CD4-positive, alpha-beta T cell treated with Interleukin-17A for 1 hour (primary cell): ENCODE results near the gene PACSIN2.
"Not testable (repeated sequence)": the region's sequence is repeated elsewhere in the genome, so short reads cannot be mapped to it uniquely, and the experiment has no call there.

Experiments used
- DNase-seq: peaks from one replicate; pipeline ENCODE4 v3.0.0-alpha.2; 2020

The PACSIN2 gene

DNA sequence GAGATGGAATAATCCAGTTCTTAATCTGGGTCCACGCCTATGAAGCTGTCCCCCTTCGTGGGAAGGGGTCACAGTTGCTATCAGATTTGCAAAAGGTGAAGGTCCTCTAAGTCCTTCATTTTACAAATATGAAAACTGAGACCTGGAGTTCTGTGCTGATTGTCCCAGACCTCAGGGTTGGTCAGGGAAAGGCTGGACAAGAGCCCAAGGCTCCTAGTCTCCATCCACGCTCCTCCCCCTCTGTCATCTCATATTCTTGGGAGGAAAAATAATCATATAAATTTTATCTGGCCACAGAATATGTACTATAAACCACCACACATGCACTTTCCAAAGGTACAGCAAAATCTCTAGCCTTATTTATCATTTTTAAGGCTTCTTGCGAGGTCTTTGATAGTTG, 5.5 kb downstream of the PACSIN2 start:
- no peak for DNase-seq

DNA sequence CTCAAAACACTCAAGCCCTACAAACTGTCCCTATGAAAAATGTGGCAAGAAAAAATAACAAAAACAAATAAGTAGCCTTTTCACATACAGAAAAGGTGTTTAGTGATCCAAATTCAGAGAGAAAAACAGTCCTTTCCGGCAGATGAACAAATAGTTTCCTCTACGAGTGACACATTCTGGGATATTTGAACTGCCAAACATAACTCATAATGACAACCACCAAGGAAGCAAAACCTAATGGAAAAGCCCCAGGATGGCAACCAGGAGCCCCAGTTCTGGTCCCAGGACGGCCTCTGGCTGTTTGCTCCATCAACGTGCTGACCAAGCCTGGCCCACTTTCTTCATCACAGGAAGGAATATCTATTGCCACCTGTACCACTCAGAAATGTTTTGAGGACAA, 6.0 kb downstream of the PACSIN2 start:
- no peak for DNase-seq

DNA sequence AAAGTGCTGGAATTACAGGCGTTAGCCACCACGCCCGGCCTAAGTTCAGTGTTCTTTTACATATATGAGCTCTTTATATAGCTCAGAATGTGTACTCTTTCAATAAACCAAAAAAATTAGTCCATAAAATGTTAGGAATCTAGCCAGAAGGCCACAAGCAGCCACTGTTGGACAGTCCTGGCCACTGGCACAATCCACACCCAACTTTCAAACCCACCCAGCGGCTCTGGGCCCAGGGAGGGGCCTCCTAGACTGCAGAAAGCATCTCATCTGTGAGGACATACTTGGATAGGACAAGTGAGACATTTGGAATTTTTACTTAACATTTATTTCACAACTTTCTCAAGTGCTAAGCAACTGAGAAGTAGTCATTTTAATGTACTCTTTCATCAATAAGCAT, 6.4 kb downstream of the PACSIN2 start:
- DNase-seq = no peak

DNA sequence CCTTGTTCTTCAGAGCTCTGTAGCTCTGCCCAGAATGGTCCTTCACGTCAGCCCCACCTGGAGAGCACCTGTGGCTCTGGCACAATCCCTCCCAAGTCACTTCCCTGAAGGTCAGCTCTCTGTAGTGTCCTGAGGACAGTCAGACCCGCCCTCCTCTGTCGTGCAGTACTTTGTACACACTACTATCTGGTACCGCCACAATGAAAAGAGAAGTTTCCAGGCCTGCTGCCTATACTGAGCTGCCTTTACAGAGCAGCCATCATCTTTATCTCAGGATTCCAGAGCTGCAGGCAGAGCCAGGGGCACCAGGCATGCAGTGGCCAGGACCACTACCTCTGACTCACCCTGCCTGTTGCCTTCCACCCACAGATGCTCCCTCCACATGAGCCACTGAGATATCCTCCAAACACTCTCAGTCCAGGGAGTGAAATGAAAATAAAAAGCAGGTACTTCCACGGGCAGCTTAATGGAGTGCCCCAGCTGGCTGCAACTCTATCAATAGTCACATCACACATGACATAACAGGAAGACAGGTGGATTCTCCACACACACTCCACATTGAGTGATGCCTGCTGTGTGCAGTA, 7.3 kb downstream of the PACSIN2 start:
- DNase-seq = no peak

DNA sequence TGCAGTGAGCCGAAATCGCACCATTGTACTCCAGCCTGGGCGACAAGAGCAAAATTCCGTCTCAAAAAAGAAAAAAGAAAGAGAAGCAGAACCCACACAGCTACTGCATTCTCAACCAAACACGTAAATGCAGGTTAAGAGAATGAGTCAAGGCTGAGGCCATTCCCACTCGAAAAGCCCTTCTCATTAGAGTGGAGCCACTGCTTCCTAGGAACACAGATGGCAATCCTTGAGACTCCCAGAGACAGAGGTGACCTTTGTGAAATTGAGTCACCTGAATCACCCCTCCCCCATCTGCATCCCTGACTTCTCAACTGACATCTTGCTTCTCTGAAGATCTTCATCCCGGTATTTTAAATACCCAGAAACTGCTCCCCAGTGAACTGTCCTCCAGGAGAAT, 8.2 kb downstream of the PACSIN2 start:
- no peak for DNase-seq

DNA sequence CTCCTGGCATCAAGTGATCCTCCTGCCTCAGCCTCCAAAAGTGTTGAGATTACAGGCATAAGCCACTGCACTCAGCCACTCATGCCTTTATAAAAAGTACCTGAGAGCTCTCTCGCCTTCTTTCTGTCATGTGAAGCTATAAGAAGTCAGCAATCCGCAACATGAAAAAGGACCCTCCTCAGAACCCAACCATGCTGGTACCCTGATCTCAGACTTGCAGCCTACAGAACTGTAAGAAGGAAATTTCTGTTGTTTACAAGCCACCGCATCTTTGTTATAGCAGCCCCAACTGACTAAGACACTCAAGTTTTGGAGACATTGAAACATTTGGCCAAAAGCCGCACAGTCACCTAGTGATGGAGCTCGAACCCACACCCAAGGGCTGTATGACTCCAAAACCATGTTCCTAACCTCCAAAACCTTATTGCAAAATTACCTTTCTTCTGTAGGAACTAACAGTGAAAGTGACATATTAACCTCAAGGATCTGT, 8.9 kb downstream of the PACSIN2 start:
- no peak for DNase-seq

DNA sequence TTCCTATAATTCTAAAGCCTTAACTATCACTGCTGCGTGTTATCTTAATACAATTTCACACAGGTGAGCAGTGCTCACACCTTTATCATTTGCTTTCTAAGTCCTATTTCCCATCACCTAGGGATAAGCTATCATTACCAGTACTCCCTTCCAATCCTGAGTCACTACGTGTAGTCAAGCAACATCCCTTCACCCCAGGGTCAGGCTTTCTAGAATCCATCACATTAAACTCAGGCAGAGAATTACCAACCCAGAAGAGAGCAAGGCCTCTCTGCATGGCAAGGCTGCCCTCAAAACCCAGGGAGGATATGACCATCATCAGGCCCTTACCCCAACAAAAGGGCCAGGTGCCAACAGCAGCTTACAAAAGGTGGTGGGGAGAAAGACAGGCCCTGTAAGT, 9.8 kb downstream of the PACSIN2 start:
- no peak for DNase-seq

DNA sequence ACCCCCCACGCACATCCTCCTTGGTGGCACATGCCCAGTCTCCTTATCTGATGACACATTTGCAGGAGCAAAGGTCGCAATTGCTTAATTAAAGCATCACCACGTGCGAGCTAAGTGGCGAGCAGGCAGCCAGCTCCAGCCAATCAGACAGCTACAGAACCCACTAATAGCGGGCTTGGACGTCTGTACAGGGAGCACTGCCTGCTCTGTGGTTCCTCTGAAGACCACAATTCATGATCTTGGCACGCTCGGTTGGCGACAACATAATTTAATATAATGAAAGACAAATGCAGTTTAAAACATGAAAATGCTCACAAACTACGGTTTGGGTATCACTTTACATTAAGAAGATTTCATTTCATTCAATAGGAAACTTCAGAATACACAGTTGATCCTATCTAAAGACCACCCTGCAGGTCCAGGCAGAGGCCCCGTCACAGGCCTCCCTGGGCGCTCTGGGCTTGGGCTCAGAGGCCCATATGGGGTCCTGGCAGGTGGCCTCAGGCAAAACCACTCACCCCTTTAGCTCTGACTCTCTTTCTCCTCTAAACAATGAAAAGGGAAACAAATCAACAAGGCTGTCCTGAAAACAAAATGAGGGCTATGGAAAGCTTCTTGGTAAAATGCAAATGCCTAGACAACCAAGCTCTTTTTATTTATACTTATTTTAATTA, 10.4 kb downstream of the PACSIN2 start:
- no peak for DNase-seq

DNA sequence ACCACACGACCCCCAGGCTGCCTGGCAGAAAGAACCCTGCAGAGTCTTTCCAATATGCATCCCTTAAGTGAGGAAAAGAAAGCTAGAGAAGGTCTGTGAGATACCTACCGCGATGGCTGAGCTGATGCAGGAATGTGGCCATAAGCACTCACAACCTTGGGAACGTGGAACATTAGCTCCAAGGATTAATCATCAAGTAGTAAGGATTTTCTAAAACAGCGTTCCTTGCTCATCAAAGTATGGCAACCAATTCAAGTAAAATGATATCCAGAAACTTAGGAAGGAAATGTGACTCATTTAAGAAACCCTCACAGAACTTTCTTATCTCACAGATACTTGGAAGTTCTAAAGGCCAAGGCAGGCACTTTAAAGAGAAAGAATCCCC, 12.8 kb downstream of the PACSIN2 start:
- DNase-seq = no peak

DNA sequence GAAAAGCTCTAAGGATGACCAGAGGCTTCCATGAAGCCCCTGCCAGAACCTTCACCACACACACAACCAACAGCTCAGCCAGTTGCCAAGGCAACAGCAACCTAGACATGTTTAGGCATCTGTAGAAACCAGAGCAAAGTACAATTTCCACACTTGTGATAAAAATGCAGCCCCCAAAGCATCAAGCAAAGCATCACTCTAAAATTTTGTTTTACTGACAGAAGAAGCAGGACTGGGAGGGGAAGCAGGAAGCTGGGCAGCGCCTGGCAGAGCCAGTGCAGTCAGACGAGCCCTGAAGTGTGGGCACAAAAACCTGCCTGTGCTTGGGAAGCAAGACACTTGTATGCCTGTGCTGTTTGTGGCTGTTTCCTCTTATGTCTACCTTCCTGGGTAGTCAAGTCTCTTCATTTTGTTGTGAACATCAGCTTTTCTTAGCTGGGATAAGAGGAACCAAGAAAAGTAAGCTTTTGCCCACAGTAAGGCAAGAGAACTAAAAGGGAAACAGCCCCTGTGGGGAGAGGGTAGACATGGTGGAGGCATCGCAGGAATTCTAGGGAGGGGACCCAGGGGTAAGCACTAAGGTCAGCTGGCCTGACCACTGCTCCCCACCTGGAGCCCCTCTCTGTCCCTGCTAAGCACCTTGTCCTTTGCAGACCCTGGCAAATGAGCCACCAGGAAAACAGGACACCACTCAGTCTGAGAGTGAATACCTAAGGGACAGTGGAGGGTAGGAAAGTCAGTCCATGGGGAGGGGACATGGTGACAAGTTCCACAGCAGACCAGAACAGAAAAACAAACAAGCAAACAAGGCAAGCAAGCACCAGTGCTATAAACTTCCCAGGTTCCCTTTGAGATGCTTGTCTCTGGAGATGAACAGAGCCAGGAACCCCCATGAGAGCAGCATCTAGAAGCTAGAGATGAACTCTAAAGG, 13.4 kb downstream of the PACSIN2 start:
- no peak for DNase-seq

DNA sequence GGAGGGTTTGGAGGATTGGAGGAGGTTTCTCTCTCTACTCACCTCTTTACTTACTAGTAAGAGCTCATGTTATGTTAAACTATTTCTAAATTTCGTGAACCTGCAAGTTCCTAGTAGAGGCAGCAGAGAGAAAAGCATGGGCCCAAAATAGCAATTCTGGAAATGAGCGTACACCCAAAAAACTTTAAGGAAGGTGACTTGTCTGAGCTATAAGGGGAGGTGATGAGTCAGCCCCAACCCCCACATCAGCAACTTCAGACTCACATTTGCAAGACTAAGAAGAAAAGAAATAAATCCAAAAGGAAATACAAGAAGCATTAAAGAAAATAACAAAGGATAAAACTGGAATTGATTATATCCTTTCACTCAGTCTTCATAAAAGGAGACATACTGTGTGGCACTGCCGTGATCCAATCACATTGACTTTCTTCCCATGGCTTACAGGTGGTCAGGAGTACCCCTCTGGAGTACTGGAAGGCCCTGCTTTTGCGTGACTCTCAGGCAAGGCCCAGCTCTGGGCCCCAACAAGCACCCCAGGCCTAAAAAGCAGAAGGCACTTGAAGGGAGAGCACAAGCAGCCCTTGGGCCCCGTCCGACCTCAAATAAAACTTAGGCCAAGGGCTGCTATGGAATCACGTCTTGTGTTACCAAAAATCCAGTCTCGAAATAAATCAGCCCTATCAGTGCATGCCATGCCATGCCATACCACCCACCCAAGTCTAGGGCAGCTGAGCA, 14.3 kb downstream of the PACSIN2 start:
- DNase-seq = no peak

DNA sequence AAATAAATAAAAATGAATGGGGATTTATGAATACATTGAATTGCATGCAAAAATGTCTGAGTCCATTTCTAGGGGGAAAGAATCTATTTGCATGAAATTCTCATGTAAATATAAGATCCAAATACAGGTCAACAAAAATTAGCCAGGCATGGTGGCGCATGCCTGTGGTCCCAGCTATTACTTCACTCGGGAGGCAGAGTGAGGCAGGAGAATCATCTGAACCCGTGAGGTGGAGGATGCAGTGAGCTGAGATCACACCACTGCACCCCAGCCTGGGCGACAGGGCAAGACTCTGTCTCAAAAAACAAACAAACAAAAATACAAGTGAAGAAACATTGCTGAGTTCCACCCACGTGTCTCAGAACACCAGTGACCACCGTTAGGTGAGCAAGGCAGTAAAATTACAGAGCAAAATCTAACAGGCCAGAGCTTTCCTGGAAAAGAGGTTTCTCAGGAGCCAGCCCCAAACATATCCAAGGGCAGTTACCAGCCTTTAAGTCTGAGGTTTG, 17.3 kb downstream of the PACSIN2 start:
- no peak for DNase-seq

DNA sequence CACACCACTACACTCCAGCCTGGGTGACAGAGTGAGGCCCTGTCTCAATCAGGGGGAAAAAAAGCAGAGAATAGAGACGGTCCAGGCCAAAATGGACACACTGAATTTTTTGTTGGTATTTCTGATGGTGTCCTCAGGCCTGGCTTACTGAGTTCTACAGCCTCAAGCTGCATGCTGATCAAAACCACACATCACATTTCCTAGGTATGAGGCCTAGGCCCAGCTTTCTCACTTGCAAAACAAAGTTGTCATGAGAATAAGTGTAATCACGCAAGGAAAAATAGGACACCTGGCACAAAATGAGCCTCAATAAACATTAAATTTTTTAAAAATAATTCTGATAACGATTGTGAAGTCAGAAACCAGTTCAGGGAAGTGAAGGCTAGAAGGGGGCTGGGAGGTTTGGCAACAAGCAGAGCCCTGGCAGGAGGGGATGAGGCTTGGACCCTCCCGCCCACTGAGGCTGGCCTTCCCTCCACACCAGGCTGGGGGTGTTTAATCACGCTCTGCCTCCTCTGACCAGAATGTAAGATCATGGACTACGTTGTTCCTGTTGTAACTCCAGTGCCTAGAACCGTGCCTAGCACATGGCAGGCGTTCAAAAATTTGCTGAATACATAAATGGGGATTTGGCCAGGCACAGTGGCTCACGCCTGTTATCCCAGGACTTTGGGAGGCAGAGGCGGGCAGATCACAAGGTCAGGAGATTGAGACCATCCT, 18.1 kb downstream of the PACSIN2 start:
- DNase-seq = no peak

DNA sequence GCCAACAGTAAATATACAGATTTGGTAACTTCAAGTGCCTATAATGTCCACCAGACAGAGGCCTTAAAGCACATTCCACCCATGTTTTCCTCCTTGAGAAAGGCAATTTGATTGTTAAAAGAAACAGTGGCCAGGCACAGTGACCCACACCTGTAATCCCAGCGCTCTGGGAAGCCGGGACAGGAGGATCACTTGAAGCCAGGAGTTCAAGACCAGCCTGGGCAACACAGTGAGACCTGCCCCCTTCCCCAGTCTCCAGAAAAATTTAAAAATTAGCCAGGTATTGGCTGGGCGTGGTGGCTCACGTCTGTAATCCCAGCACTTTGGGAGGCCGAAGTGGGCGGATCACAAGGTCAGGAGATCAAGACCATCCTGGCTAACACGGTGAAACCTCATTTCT, 19.3 kb downstream of the PACSIN2 start:
- not testable (repeated sequence) for DNase-seq

DNA sequence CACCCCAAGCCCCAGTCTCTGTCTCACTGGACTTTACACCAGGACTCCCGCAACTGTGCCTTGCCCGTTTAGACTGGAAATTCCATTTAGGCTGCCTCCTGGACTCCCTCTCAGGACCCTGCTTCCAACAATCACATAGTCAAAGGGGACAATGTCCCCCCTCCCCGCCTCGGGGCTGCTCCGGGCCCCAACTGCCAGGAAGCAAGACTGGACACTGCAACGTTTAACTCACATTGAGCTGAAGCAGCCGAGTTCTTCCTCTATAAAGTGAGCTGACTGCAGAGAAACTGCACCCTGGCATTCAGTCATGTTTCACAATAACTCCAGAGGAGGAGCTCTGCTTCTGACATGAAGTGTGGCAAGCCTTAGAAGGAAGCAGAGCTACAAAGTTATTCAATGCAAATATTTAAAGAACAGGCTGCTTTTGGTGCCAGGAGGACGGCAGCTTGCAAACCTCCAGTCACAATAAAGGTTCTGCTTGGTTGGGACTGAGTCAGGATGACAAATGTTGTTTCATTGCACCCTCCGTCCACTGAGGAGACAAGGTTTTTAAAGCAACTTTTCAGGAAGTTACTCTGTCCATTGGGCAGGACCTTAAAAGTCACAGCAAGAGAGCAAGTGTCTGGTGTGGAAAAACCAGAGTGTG, 19.9 kb downstream of the PACSIN2 start:
- peak; percentile 3 for DNase-seq

DNA sequence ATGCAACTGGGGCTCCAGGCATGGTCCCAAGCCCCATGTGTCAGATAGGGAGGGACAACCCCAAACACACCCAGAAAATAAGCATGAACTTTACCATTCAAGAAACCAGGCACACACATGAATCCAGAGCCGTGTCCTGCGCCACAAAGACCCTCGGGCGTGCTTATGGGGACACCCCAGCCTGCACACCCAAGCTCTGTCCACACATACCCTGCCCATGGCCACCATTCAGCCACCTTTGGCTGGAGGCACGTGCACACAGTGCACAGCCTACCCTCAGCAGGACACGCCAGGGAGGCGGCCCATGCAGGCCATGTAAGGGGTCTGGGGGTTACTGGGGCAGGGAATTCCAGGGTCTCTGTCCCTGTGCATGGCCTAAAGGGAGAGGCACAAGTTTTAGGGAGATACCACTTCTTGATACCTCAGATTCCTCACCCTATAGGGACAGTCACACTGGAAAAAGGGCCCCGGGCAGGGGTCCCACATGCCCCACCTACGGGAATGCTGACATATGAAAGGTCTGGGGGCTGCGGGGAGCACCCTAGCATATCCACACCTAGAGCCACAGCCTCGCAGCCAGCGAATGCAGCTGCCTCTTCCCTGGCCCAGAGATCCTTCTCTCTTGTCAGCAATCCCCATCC, 20.6 kb downstream of the PACSIN2 start:
- no peak for DNase-seq

DNA sequence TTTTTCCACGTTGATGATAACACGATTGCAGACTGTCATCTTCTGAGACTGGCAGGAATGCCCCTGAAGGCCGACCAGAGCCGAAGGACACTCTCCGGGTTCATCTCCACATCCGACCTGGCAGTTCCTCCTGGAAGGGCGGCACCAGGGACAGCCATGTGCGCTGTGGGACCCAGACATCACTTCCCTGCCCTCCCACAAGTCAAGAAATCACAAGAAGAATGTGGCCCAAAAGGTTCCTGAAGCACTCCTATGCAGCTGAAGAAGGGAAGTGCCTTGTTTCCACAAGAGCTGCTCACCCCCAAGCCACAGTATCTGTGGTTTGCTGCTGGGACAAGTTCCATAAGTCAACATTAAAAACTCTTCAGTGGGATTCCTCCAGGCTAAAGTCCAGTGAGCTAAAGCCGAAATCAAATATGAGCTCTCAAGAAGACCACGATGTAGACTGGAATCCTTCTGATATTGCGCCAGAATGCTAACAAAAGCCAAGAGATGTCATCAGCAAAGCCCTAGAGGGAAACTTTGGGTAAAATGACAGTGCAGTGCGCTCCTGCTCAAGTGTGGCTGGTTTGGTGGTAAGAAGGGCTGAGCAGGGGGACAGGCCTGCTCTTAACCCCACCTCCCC, 21.2 kb downstream of the PACSIN2 start:
- DNase-seq = no peak

DNA sequence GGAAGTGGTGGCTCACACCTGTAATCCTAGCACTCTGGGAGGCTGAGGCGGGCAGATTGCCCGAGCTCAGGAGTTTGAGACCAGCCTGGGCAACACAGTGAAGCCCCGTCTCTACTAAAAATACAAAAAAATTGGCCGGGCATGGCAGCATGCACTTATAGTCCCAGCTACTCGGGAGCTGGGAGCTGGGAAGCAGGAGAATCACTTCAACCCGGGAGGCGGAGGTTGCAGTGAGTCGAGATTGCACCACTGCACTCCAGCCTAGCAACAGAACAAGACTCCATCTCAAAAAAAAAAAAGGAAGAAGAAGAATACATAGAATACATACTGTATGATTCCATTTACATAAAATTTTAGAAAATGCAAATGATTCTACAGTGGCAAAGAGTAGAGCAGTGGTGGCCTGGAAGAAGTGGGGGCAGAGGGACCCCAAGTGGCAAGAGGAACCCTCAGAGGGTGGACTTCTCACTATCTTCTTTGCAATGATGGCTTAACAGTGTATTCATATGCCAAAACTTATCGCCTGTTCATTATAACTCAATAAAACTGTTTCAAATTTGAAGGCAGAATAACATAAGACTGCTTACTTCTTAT, 22.0 kb downstream of the PACSIN2 start:
- DNase-seq = no peak

DNA sequence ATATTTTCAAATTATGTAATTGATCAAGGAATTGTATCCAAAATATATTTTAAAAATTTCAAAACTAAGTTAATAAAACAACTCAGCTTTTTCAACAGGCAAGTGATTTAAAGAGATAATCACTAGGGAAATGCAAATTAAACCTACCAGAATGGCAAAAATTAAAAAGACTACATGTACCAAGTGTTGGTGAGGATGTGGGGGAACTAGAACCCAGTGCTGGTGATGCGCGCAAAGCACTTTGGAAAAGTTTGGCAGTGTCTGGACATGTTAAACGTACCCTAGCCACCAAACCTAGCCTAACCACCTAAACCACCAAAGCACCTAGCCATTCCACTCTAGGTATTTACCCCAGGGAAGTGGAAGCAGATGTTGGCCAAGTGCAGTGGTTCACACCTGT, 22.9 kb downstream of the PACSIN2 start:
- DNase-seq = no peak

DNA sequence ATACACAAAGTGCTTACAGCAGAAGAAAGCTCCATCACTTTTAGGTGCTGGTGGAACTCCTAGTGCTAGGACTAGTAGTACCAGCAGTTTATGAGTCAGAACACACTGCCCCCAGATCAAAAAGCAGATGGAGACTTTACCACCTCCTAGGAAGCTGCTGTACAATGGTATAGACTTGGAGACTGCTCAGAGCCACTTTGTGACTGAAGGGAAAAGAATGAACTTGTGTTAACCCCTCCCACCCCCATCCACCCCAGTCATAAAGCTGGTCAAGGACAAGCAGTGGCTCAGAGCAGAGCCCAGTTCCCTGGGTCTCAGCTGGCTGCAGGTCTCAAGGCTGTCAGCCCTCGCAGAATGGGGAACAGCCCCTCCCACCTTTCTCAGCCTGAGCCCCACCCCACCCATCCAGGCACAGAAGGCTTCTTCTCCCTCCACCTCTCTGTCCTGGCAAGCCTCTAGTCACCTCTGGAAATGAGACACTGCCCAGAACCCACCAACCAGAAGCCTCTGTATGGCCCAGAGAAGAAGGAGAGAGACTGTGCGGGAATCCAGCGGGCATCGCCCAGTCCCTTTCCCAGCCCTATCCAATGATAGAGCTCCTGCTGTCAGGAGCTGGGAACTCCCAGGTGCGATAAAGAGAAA, 23.8 kb downstream of the PACSIN2 start:
- no peak for DNase-seq
